Cerebellar nuclear complex (tissue), 1 donor: ENCODE data around the gene NELL2.
"Not testable (repeated sequence)": the region's sequence is repeated elsewhere in the genome, so short reads cannot be mapped to it uniquely, and the experiment has no call there.

Source experiments
- DNase-seq, 2 experiments: peaks; one replicate each; lab custom pipeline; 2025; lab: John Stamatoyannopoulos, UW

Gene NELL2

DNA sequence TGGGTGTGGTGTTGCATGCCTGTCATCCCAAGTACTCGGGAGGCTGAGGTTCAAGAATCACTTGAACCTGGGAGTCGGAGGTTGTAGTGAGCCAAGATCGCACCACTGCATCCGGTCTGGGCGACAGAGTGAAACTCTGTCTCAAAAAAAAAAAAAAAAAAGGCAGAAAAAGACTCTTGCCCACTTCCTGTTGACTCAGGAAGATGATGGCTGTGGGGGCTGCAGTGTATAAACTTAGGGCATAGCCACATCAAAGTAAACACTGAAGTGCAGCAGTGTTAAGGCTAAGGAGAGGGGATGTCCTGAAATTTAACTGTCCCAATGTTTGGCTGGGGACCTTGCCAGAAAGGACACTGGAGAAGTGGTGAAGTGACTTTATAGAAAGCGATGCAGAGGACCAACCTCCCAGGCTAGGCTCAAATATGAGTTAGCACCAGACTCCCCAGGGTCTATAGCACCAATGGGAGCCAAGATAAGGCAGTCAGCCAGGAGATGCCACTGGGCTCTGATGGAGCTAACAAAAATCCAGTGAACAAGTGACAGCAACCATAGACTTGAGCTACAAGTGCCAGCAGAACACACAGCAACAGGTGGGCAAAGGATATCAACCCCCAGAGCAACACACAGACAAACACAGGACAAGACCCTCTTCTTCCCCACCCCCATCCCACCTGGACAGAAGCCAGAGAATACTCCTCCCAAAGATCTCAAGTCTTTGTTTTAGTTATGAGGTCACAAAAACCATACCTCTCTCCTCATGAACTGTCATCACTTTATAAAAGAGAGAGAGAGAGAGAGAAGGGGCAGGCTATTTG is 28.0 kb downstream of the NELL2 start:
- DNase-seq, result no peak

DNA sequence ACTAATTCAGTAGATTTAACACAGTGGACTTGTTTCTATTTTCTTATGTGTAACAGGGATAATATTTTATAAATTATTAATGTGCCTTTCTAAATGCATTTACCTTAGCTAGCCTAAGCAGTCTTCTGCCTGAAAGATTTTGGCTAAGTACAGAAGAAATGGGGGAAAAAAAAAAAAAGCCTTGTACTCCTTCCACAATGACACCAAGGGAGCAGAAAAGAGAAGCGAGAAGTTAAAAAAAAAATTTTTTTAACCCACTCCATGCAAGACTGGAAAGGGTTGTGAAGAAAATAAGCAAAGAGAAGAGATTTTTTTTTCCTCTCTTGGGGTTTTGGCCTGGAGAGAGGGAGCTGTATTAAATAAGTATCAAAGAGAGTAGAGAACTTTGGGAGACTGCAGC is 28.7 kb downstream of the NELL2 start:
- no peak for DNase-seq

DNA sequence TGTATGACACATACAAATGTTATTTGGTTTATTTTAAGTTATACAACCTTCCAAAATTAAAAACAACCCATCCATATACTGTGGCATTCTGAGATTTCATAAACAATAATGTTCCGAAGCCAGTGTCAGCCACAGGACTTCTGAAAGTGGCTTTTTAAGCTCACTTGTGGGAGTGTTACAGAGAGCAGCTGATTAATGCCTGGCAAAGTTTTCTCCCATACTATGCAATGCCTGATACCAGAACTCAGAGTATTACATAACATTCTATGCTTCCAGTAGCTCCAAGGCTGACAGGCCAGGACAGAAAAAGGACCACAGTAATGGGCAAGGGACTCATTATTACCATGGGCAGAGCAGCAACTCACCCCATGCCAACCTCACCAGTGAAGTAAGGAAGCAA is 29.3 kb downstream of the NELL2 start:
- DNase-seq, result no peak

DNA sequence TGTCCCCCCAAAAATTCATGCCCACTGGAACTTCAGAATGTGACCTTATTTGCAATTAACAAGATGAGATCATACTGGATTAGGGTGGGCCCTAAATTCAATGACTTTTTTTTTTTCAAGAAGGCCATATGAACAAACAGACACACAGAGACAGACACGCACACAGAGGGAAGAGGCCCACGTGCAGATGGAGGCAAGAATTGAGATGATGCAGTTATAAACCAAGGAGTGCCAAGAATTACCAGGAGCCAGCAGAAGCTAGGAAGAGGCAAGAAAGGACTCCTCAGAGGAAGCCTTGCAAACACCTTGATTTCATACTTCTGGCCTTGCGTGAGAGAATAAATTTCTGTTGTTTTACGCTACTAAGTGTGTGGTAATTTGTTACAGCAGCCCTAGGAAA is 33.4 kb downstream of the NELL2 start:
- no peak for DNase-seq

DNA sequence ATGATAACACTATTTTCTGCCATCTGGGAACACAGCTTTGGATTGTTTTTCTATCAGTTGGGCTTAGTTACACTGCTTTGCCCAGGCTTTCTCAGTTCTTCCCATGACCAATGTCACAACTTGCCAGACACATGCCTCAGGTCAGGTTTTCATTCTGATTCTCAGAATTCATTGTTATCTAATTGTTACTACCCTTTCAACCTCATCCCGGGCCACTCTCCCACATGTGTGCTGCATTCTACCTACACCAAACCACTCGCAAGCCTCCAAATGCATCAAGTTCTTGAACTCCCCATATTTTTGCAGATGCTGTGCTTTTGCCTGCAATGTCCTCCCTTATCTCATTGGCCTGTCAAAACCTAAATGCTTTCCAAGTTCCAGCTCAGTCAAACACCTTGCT is 36.3 kb downstream of the NELL2 start:
- DNase-seq, result no peak

DNA sequence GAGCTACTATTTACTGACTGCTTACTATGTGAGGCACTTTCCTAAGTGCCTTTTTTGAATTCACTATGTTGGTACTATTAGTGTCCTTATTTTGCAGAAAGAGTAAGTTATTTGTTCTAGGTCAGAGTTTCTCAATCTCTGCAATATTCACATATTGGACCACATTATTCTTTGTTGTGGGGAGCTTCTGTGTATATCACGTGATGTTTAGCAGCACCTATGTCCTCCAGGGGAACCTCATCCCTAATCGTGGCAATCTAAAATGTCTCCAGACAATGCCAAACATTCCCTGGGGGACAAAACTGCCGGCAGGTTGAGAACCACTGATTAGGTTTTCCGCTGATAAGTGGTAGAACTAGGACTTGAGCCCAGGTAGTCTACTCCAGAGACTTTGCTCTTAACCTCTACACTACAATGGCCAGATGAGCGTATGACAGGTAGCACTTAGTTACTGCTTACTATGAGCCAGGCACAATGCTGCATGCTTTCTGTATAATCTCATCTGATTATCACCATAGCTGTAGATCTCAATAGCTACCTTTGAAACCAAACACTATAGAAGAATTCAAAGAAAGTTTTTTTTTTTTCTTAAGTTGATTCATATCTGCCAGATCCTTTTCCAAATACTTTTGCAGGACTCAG is 38.9 kb downstream of the NELL2 start:
- no peak for DNase-seq

DNA sequence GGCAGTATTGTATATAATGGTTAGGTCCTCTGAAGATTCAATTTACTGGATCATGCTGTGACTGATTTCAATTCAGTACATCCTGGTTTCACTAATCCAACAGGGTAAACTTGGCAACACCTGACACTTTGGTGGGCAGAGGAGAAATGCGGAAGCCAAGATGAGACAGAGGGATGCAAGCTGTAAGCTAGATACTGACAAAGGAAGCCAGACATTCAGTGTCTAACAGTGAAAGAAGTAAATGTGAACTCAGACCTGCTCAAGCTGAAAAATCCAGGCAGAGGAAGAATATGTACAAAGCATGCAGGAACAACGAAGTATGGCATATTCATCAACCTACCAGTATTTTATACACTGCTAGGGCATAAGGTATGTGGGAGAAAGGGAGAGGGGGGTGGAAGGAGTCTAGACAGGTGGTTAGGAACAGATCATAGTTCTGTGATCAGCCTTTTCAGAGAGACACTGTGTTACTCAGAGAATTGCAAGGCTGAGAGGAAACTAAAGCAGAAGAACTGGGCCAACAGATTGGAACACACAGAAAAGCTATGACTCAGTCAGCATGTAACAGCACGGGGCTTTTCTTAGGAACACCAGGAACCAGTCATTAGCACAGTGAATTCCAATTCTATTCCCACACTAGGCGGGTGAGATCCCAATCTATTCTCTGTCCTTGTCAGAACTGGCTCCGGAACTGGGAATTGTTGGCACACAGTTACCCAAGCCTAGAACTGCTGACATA is 40.3 kb downstream of the NELL2 start:
- no peak for DNase-seq

DNA sequence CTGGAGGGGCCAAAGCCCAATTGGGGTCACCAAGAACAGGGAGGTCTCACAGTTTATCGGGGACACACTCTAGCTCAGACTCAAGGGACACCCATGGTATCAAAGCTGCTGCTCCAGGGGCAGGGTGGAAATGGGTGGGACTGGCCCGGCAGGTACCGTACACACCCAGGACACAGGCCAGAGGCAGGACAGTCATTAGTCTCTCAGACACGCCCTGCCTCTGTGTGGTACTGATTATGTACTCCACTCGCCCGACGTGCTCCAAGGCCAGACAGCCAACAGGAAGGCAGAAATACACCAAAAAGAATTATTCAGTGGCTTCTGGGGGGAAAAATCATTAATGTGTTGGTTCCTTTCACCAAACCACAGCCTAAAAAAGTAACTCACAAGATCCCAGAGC is 41.1 kb downstream of the NELL2 start:
- not testable (repeated sequence) for DNase-seq

DNA sequence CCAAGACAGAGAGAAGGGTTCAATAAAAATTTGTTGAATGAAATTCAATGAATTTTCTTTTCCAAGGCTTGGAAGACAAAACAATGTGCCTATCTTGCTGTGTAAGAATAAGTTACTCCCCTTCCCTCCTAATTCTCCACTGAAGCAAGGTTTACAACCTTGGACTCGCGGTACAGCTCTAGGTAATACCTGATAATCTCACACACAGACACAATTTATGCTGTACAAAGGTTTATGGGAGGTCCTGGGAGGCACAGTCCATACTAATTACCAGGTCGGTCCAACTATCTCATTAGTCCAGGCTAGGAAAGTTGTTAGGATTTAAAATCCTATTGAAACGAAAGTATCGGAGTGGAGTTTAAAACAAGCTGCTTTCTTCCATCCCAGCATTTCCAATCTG is 42.6 kb downstream of the NELL2 start:
- no peak for DNase-seq

DNA sequence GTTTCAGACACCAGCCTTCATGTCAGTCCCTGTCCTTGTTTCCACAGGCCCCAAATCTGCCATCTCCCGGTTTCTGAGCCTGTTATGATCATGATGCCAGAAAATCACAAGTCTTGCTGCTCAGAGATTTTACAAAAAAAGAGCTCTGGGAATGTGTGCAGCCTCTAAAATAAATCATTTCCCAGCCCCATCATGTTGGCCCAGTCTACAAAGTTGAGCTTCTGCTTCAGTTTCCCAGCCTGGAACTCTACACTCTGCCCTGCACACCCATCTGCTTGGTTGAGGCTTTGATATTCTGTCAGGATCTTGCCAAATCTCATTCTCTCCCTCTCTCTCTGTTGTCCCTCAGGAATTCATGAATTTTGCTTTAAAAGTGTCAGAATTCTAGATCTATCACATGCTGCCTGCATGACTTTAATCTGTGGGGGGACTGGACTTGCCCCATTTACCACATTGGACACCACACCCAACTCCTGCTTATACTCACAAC is 45.5 kb downstream of the NELL2 start:
- DNase-seq, result no peak

DNA sequence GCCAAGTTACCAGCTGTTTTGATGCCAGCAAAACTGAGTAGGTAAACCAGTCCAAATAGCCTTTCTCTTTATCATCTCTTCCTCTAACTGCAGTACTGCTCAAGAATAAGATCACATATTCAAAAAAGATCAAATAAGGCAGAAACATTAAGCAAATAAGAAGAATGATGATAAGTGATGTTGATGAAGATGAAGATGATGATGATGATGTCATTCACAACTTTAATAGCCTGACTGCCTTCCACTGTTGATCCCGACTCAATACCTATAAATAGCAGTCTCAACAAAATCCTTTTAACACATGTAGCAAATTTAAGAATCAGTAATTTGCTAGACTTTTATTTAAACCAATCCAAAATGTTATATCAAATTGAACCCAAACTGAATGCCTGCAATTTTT is 47.1 kb downstream of the NELL2 start:
- DNase-seq, result no peak

DNA sequence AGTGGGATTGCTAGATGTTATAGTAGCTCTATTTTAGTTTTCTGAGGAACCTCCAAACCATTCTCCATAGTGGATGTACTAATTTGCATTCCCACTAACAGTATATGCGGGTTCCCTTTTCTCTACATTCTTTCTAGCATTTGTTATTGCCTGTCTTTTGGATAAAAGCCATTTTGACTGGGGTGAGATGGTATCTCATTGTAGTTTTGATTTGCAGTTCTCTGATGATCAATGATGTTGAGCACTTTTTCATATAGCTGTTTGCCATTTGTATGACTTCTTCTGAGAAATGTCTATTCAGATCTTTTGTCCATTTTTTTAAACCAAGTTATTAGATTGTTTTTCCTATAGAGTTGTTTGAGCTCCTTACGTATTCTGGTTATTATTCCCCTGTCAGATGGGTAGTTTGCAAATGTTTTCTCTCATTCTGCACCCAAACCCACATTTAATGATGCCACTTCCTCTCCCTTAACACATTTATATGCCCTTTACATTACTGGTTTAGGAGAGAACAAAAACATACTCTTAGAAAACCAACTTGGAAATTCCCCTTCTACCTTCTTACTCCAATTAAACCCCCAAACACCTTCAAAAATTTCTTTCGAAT is 48.2 kb downstream of the NELL2 start:
- DNase-seq, result no peak

DNA sequence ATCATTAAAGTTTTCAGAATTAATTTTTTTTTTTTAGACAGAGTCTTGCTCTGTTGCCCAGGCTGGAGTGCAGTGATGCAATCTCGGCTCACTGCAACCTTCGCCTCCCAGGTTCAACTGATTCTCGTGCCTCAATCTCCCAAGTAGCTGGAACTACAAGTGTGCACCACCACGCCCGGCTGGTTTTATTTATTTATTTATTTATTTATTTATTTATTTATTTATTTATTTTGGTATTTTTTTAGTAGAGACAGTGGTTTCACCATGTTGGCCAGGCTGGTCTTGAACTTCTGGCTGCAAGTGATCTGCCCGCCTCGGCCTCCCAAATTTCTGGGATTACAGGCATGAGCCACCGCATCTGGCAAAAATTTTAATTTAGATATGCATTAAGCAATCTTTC is 54.4 kb downstream of the NELL2 start:
- not testable (repeated sequence) for DNase-seq

DNA sequence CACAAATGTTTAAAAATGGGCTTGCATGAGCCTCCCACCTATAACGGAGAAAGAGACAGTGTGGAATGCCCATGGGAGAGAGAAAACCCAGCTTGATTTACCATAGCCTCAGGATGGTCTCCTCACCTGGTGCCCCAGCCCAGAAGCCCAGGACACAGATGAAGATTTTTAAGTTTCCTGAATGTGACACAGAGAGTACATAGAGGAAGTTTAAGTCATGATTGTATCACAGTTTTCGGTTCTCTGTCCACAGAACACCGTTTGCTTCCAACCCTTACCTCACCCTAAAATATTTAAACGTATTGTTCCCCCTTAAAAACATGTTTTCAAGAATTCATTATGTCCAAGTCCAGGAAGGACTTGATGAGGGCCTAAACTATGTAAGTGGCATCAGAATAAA is 56.2 kb downstream of the NELL2 start:
- no peak for DNase-seq

DNA sequence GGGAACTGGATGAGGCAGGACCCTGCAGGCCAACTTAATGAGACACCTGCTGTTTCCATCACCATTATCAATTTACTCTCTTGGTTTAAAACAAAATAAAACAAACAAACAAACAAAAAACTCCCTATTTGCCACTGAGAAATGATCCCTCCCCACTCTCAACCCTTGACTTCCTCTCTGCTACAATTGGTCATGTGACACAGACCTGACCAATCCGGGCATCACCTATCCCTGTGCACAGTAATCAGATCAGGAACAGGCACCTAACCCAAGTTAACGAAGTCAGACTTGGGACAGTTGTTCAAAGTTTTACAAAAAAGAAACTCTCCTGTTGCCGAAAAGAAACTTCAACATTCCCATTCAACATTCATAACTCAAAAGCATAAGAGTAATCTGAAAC is 58.4 kb downstream of the NELL2 start:
- no peak for DNase-seq

DNA sequence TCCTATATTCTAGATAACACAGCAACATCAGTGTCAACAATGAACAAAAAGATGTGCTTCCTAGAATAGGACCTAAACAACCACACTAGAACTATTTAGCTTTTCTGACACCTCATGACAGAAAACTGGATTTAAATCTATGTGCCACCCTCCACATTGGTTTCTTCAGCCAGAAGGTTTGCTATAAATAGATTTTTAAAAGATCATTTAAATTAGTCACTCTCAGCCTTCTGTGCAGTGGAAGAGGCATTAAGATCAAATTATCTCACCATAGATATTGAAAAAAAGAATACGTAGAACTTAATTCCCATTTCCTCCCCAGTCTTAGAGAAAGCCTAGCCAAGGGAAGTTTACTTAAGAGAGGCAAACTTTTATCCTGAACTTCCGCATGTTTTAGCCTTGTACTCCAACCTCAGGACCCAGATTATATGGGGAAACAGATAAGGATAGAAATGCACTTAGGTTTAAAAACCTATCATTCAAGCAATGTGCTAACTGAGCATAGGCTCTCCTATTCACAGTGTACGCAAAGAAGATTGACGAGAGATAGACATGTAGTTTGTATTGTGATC is 59.6 kb downstream of the NELL2 start:
- DNase-seq, result no peak

DNA sequence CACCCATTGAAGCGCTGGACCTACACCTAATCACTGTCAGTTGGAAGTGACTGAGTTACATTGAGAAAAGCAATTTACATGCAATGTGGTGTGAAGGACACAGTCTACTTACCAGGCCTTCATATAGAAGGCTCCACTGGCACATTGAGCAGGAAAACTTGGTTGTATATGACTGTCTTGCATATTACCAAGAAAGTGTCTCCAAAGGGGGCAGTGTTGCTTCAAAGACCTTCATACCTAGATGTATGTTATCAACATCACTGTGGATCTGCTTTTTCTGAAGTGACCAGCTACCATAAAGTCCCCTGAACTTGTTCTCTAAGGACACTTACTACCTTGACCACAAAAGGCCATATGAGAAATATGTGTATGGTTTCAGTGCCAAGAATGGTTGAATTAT is 64.1 kb downstream of the NELL2 start:
- no peak for DNase-seq

DNA sequence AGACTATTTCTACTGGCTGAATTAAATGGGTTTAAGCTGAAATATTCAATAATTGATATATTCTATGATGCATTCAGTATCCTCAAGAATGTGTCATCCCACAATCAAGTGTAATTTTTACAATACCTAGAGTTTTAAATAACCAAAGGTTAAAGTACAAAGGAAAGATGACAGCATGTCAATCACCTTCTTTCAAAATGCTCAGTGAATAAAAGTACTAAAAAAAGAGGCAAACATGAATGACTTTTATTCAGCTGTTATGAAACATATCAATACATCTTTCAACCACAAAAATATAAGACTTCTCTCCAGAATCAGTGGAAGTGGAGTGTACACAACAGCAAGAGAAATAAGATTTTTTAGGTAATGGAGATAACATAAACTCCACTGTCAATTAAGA is 72.0 kb downstream of the NELL2 start:
- DNase-seq, result no peak

DNA sequence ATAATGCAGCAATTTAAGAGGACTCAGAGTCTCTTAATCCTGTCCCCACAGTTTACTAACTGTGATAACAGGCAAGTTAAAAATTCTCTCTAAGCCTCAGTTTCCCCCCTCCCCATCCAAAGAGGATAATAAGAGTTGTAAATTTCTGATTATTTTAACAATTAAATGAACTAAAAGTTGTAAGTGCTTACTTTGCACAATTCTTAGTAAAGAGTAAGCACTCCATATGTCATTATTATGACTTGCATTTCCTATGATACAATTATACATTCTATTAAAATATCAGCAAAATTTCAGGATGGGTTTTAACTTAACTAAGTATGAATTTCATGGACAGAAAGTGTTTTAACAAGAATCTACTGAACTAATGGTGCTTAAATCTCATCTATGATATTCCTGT is 80.1 kb downstream of the NELL2 start:
- DNase-seq, result no peak

DNA sequence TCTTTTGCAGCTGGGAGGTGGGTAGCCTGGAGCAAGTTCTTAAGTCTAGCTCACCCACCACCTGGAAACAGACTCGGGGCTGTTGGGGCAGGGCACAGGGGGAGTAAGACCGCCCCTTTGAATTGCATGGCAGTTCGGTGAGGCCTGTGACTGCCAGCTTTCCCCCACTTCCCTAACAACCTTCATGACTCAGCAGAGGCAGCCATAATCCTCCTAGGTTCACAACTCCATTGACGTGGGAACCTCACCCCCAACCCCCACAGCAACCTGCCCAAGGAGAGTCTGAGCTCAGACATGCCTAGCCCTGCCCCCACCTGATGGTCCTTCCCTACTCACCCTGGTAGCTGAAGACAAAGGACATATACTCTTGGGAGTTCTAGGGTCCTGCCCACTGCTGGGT is 87.4 kb downstream of the NELL2 start:
- no peak for DNase-seq

DNA sequence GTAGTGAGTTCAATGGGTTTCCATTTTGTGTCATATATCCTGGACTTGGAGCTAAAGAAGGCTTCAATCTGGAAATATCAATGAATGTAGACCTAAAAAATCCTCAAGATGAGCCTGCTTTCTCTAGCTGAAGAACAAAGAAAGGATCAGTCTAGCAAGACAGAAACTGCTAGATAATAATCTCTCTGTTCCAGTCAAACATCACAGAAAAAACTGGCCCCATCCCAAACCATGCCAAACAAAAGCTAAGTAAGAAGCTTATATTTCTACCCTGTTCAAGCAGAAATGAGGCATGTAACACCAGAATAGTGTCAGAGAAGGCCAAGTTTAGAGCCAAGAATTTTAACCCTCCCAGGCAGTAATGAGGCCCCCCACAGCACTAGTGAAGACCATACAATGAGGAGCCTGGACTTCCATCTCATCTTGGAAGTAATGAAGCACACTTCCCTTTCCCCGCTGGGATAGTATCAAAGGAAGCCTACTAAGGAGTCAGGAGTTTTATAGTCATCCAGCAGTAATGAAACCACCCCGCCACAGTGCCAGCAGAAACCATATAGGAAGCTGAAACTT is 95.8 kb downstream of the NELL2 start:
- no peak for DNase-seq

DNA sequence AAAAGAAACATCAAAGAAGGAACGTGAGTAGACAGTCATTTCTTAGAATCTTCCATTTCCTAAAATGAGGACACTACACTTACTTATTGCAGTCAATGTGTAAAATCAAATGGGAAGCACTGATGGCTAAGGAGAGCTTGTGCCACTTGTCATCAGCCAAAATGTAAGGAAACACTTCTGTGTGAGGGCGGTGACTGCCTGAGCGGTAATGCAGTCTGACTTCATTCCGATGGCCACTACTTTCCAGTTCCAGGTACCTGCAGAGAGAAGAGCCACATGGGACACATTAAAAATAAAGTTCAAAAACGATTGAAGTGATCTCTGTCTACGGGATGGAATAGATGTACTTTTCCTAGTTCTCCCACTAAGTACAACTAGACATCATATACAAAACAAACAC is 96.3 kb downstream of the NELL2 start:
- DNase-seq, result no peak
